Activated T-helper 1 cell treated with anti-CD3 and anti-CD28 coated beads, Interleukin-12 subunit alpha, Interleukin-12 subunit beta, Interleukin-2, Interleukin-4 antibody, amounts not matched to agents 30 ng/mL and 10 ng/mL and 1 ng/mL, durations not matched to agents 14 hours and 24 hours and 36 hours (primary cell): ENCODE results near the gene EIF4EBP3. TPM values are rescaled to one million over a fixed set of nuclear protein-coding genes. Genes with fewer than 3 reads are reported as not detected.

Source experiments
- DNase-seq: peaks from one replicate; pipeline ENCODE4 v3.0.0; 2021; ENCODE audit warnings: low spot score
- H3K27ac Mint-ChIP-seq: one replicate; pipeline ENCODE4 v1.8.0; 2021; ENCODE audit warnings: mild to moderate bottlenecking, mixed read lengths
- H3K27me3 Mint-ChIP-seq: one replicate; pipeline ENCODE4 v1.8.0; 2022; ENCODE audit warnings: mild to moderate bottlenecking, moderate library complexity, mixed read lengths; ENCODE audit not compliant: insufficient read depth
- H3K36me3 Mint-ChIP-seq: one replicate; pipeline ENCODE4 v1.8.0; 2021; ENCODE audit warnings: low read depth, mixed read lengths
- H3K4me1 Mint-ChIP-seq: one replicate; pipeline ENCODE4 v1.8.0; 2021; ENCODE audit warnings: low read depth, mixed read lengths
- H3K4me3 Mint-ChIP-seq: one replicate; pipeline ENCODE4 v1.8.0; 2021; ENCODE audit warnings: mild to moderate bottlenecking, moderate library complexity, mixed read lengths
- H3K9me3 Mint-ChIP-seq: one replicate; pipeline ENCODE4 v1.8.0; 2021; ENCODE audit warnings: mixed read lengths
- intact Hi-C: fragments of 100-400 bp; cut with micrococcal nuclease; formaldehyde crosslinking; loops from one replicate; pipeline ENCODE4 v1.15.1; 2024
- total RNA-seq: library from RNA; stranded (reverse); gene quantifications from 2 replicates; pipeline ENCODE4 v1.2.3, GENCODE V29; 2022

Gene EIF4EBP3
- total RNA-seq, 1 donor from 2014 or later, result 16.1 TPM

GRCh38 chr5:140560227-140560626 is 12.8 kb downstream of the EIF4EBP3 start:
- H3K27me3 Mint-ChIP-seq, result no peaks in the 10 kb centered on the region

GRCh38 chr5:140561753-140562523 is 14.5 kb downstream of the EIF4EBP3 start:
- Mint-ChIP-seq H3K4me1 (peaks cover 46% of the 10 kb centered on the region), H3K9me3 (no peaks in the 10 kb centered on the region), H3K4me3 (no peak overlapping the region), H3K36me3 (peaks cover 20% of the 10 kb centered on the region), H3K27me3 (no peaks in the 10 kb centered on the region), H3K27ac (no peak overlapping the region)
- intact Hi-C loops, result loop anchor here (10.0 kb wide), 1 partner anchor 1053 kb away; the partner anchor contains the start of gene DIAPH1
- DNase-seq, result no peak

More at GRCh38 chr5:140560227-140560626, 12.8 kb downstream of the EIF4EBP3 start:
- intact Hi-C loops, result loop anchor here (10.0 kb wide), 1 partner anchor 1055 kb away; the partner anchor contains the start of gene DIAPH1
- H3K4me1 Mint-ChIP-seq, result peaks cover 48% of the 10 kb centered on the region
- no peaks in the 10 kb centered on the region for H3K9me3 Mint-ChIP-seq
- no peak for DNase-seq
- peaks cover 27% of the 10 kb centered on the region for H3K36me3 Mint-ChIP-seq
- H3K27ac Mint-ChIP-seq, result peak overlapping the region; percentile 47
- H3K4me3 Mint-ChIP-seq, result no peak overlapping the region

GRCh38 chr5:140563596-140563995 is 16.1 kb downstream of the EIF4EBP3 start:
- Mint-ChIP-seq H3K27me3 (no peaks in the 10 kb centered on the region), H3K9me3 (no peaks in the 10 kb centered on the region), H3K4me1 (peaks cover 46% of the 10 kb centered on the region), H3K4me3 (peak overlapping the region; percentile 95), H3K27ac (peak overlapping the region; percentile 79), H3K36me3 (peaks cover 27% of the 10 kb centered on the region)
- intact Hi-C loops, result loop anchor here (10.0 kb wide), 1 partner anchor 1051 kb away; the partner anchor contains the start of gene DIAPH1
- DNase-seq, result no peak

- Mint-ChIP-seq H3K4me1 (peaks cover 54% of the 10 kb centered on the region), H3K36me3 (peaks cover 33% of the 10 kb centered on the region), H3K4me3 (peak within 1 kb of the TSS; percentile 95), H3K9me3 (no peaks in the 10 kb centered on the region), H3K27ac (peak within 1 kb of the TSS; percentile 96), H3K27me3 (no peaks in the 10 kb centered on the region)
- peak; percentile 98 for DNase-seq
- intact Hi-C loops, result loop anchor here (1.0 to 10.0 kb wide), 13 partner anchors 7 to 1050 kb away; partner anchors contain the start of genes ANKHD1, CYSTM1, DIAPH1 and EIF4EBP3
Measured at GRCh38 chr5:140564196-140565023, 16.9 kb downstream of the EIF4EBP3 start, which contains the start of the genes APBB3 and SLC35A4. APBB3 (minus strand) TSS chr5:140564598; CDS start chr5:140564245, 353 bp downstream. SLC35A4 (plus strand) TSS chr5:140564828; CDS start chr5:140567170, 2,342 bp downstream.

- peaks cover 62% of the 10 kb centered on the region for H3K4me1 Mint-ChIP-seq
- peak overlapping the region; percentile 96 for H3K27ac Mint-ChIP-seq
- H3K27me3 Mint-ChIP-seq, result no peaks in the 10 kb centered on the region
- peaks cover 33% of the 10 kb centered on the region for H3K36me3 Mint-ChIP-seq
- intact Hi-C loops, result loop anchor here (1.0 to 10.0 kb wide), 4 partner anchors 8 to 1050 kb away; partner anchors contain the start of genes DIAPH1, PFDN1, SRA1 and ZMAT2
- DNase-seq, result no peak
- H3K4me3 Mint-ChIP-seq, result peak overlapping the region; percentile 95
- no peaks in the 10 kb centered on the region for H3K9me3 Mint-ChIP-seq
Measured at GRCh38 chr5:140565024-140565779, 17.7 kb downstream of the EIF4EBP3 start.

- no peaks in the 10 kb centered on the region for H3K9me3 Mint-ChIP-seq
- H3K4me3 Mint-ChIP-seq, result peak overlapping the region; percentile 95
- DNase-seq, result no peak
- intact Hi-C loops, result loop anchor here (1.0 to 10.0 kb wide), 4 partner anchors 8 to 1049 kb away; partner anchors contain the start of genes DIAPH1, PFDN1, SRA1 and ZMAT2
- H3K27me3 Mint-ChIP-seq, result no peaks in the 10 kb centered on the region
- H3K27ac Mint-ChIP-seq, result peak overlapping the region; percentile 96
- H3K36me3 Mint-ChIP-seq, result peaks cover 33% of the 10 kb centered on the region
- H3K4me1 Mint-ChIP-seq, result peaks cover 65% of the 10 kb centered on the region
Measured at GRCh38 chr5:140565780-140566095, 18.3 kb downstream of the EIF4EBP3 start.

GRCh38 chr5:140566665-140567064 is 19.2 kb downstream of the EIF4EBP3 start:
- H3K36me3 Mint-ChIP-seq, result peaks cover 30% of the 10 kb centered on the region
- peaks cover 65% of the 10 kb centered on the region for H3K4me1 Mint-ChIP-seq
- peak overlapping the region; percentile 26 for H3K27ac Mint-ChIP-seq
- H3K4me3 Mint-ChIP-seq, result peak overlapping the region; percentile 46
- intact Hi-C loops, result loop anchor here (10.0 kb wide), 1 partner anchor 1048 kb away; the partner anchor contains the start of gene DIAPH1
- H3K27me3 Mint-ChIP-seq, result no peaks in the 10 kb centered on the region
- no peak for DNase-seq
- no peaks in the 10 kb centered on the region for H3K9me3 Mint-ChIP-seq

- DNase-seq, result no peak
- Mint-ChIP-seq H3K27ac (peak overlapping the region; percentile 26), H3K4me1 (peaks cover 65% of the 10 kb centered on the region), H3K27me3 (no peaks in the 10 kb centered on the region), H3K36me3 (peaks cover 30% of the 10 kb centered on the region), H3K4me3 (peak overlapping the region; percentile 46), H3K9me3 (no peaks in the 10 kb centered on the region)
- intact Hi-C loops, result loop anchor here (10.0 kb wide), 1 partner anchor 1048 kb away; the partner anchor contains the start of gene DIAPH1
Measured at GRCh38 chr5:140567136-140567818, 19.8 kb downstream of the EIF4EBP3 start.

GRCh38 chr5:140567871-140568270 is 20.4 kb downstream of the EIF4EBP3 start:
- peaks cover 60% of the 10 kb centered on the region for H3K4me1 Mint-ChIP-seq
- H3K9me3 Mint-ChIP-seq, result no peaks in the 10 kb centered on the region
- H3K4me3 Mint-ChIP-seq, result no peak overlapping the region
- H3K27me3 Mint-ChIP-seq, result no peaks in the 10 kb centered on the region
- no peak overlapping the region for H3K27ac Mint-ChIP-seq
- no peak for DNase-seq
- peaks cover 30% of the 10 kb centered on the region for H3K36me3 Mint-ChIP-seq
- intact Hi-C loops, result loop anchor here (10.0 kb wide), 1 partner anchor 1047 kb away; the partner anchor contains the start of gene DIAPH1

- Mint-ChIP-seq H3K36me3 (peaks cover 30% of the 10 kb centered on the region), H3K4me3 (peak overlapping the region; percentile 73), H3K9me3 (no peaks in the 10 kb centered on the region), H3K27ac (peak overlapping the region; percentile 90), H3K27me3 (no peaks in the 10 kb centered on the region), H3K4me1 (peaks cover 54% of the 10 kb centered on the region)
- intact Hi-C loops, result loop anchor here (10.0 kb wide), 1 partner anchor 1046 kb away; the partner anchor contains the start of gene DIAPH1
- no peak for DNase-seq
Measured at GRCh38 chr5:140568443-140569063, 21.1 kb downstream of the EIF4EBP3 start.

GRCh38 chr5:140569197-140569596 is 21.7 kb downstream of the EIF4EBP3 start:
- H3K27me3 Mint-ChIP-seq, result no peaks in the 10 kb centered on the region
- peaks cover 48% of the 10 kb centered on the region for H3K4me1 Mint-ChIP-seq
- intact Hi-C loops, result loop anchor here (10.0 kb wide), 1 partner anchor 1046 kb away; the partner anchor contains the start of gene DIAPH1
- H3K4me3 Mint-ChIP-seq, result peak overlapping the region; percentile 73
- H3K27ac Mint-ChIP-seq, result peak overlapping the region; percentile 90
- DNase-seq, result no peak
- H3K36me3 Mint-ChIP-seq, result peaks cover 30% of the 10 kb centered on the region
- H3K9me3 Mint-ChIP-seq, result no peaks in the 10 kb centered on the region
